ENCODE results near the gene MTRF1.
"Not testable (repeated sequence)": the region's sequence is repeated elsewhere in the genome, so short reads cannot be mapped to it uniquely, and the experiment has no call there.

MTRF1 gene

DNA sequence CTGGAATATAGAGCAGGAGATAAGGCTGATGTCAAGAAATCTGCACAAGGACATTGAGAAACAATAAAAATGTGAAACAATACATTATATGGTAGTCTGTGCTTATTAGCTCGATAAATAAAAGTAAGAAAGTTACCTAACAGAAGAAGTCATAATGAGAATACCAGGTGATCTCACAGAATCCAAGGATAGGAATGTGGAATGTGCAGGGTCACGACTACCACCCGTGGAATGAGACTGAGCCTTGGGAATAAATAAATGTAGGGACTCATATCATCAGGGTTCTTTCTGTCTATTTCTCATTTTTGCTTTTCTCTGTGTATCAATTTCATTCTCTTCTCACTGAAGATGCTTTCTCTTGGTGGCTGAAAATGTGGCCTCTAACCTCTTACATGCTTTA lies 43.0 kb downstream of the MTRF1 start:
- DNase-seq: no peak

DNA sequence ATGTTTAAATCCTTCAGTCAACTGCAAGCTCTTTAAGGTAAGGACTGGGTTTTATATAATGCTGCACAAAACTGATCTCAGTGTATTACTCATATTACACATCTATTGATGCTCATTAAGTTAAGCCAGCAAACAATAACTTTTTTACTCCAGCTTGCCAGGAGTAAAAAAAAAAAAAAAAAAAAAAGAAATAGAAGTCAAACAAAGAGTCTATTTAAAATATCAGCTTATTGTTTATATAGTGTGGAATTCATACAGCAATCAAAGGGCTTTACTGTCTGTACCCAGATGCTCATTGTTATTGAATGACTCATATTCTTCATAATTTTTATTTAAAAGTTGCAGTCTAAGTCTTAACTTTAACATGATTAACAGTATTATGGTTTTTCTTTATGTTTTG lies 47.2 kb downstream of the MTRF1 start:
- DNase-seq: no peak

DNA sequence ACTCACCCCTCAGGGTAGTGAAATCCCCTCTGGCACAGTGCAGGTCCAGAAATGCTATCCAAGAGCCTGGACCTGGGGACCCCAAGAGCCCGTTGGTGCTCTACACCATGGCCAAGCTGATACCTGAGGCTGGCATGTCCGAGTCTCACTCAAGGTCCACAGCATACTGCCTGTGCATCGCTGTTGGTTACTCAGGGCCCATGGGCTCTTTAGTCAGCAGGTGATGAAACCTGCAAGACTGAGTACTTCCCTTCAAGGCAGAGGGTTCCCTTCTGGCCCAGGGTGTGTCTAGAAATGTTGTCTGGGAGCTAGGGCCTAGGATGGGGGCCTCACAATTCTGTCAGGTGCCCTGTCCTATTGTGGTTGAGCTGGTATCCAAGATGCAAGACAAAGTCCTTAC lies 49.5 kb downstream of the MTRF1 start:
- peak; percentile 2 for DNase-seq

DNA sequence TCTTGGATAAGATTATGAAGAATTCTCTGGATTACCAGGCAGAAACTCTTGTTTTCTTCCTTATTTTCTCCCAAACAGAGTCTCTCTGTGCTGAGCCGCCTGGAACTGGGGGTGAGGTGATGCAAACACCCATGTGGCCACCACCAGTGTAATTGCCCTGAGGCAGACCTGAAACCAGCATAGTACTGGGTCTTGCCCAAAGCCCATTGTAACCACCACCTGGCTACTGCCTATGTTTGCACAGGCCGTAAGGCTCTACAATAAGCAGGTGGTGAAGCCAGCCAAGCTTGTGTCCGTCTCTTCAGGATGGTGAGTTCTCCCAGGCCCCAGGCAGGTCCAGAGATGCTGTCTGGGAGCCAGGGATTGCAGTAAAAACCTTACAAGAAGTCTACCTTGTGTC lies 50.1 kb downstream of the MTRF1 start:
- peak; percentile 69 for DNase-seq

DNA sequence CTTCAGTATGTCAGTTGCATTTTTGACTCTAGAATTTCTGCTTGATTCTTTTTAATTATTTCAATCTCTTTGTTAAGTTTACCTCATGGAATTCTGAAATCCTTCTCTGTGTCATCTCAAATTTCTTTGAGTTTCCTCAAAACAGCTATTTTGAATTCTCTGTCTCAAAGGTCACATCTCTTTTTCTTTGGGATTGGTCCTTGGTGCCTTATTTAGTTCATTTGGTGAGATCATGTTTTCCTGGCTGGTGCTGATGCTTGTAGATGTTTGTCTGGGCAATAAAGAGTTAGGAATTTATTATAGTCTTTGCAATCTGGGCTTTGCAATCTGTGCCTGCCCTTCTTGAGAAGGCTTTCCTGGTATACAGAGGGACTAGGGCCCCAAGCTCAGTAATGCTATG lies 50.5 kb downstream of the MTRF1 start:
- no peak for DNase-seq

DNA sequence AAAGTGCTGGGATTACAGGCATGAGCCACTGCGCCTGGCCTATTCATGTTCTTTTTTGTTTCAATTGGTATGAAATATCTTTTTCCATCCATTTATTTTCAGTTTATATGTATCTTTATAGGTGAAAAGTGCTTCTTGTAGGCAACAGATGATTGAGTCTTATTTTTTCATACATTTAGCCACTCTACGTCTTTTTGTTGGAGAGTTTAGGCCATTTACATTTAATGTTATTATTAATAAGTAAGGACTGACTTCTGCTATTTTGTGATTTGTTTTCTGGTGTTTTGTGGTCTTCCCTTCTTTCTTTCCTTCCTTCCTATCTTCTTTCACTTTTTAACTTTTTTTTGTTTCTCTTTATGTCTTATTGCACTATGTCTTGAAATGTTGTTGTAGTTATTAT lies 52.3 kb downstream of the MTRF1 start:
- DNase-seq: no peak

DNA sequence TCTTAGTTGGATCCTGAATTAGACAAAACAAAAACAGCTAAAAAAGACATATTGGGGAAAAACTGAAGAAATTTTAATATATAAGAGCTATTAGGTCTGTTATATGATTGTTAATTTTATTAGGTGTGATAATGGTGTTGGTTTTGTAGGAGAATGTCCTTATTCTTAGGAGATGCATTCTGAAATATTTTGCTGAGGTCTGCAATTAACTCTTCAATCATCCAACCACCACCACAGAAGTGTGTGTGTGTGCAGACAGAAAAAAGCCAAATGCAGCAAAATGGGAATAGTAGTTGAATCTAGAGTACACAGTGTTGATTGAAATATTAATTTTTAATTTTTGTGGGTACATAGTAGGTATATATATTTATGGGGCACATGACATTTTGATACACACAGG lies 56.9 kb downstream of the MTRF1 start:
- no peak for DNase-seq

DNA sequence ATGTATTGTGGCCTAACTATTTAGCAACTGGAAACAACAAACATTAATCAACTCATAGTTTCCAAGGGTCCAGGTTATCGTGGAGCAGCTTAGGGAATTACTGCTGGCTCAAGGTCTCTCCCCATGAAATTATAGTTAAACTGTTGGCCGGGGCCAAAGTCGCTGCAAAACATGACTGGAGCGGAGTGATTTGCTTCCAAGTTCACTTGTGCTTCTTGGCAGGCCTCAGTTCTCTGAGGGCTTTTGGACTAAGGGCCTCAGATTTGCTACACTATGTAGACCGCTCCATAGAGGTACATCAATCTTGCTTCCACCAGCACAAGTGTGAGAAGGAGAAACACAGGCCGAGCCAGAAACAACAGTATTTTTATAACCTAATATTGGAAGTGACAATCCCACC lies 59.6 kb downstream of the MTRF1 start:
- DNase-seq: no peak

DNA sequence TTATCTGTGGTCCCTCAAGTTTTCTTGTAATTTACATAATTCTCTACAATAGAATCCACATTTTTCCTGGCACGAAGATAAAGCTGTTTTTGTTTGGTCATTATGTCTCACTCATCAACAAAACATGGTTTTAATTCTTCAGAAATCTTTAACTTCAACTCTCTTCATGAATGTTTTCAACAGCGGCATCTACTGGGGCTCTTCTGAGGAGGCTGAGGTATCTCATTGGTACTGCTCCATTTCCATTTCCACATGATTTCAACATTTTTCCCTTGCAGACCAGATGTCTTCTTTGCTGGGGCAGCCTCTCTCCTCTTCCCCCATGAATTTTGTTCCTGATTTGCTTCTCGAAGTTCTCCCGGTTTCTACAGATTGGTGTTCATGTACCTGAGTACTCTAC lies 63.2 kb downstream of the MTRF1 start:
- no peak for DNase-seq

DNA sequence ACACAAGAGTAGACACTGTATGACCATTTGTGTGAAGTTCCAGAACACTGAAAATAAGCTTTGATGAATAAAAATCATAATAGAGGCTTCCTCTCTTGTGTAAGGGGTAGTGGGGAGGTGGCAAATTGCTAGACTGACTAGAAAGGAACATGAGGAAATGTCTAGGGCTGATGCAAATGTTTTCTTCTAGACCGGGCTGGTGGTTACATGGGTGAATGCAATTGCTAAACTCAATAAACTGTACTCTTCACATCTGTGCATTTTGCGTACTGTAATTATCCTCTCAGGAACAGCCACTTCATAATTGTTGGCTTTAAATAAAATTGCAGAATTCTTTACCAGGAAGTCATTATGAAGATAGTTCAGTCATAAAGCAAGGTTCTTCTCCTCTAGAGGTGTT lies 63.9 kb downstream of the MTRF1 start:
- DNase-seq: peak; percentile 69

DNA sequence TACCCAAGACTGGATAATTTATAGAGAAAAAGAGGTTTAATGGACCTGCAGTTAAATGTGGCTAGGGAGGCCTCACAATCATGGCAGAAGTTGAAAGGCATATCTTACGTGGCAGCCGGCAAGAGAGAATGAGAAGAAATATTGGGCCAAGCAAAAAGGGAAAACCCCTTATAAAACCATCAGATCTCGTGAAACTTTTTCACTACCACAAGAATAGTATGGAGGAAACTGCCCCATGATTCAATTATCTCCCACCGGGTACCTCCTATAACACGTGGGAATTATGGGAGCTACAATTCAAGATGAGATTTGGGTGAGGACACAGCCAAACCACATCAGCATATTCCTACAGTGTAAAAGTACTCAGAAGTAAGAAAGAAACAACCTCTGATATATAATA lies 64.3 kb downstream of the MTRF1 start:
- DNase-seq: no peak

DNA sequence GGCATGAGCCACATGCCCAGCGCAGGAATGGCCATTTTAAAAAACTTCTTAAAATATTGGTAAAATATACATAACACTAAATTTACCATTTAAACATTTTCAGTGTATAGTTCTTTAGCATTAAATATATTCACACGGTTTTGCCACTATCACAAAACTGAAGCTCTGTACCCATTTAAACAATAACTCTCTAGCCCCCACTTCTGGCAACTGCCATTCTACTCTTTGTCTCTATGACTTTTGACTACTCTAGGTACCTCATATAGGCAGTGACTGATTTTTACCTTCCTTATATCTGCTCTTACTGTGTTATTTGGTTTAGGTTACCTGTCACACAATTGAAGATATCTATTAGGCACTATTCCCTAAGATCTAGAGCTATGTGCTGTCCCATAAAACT lies 66.8 kb downstream of the MTRF1 start:
- DNase-seq: no peak

DNA sequence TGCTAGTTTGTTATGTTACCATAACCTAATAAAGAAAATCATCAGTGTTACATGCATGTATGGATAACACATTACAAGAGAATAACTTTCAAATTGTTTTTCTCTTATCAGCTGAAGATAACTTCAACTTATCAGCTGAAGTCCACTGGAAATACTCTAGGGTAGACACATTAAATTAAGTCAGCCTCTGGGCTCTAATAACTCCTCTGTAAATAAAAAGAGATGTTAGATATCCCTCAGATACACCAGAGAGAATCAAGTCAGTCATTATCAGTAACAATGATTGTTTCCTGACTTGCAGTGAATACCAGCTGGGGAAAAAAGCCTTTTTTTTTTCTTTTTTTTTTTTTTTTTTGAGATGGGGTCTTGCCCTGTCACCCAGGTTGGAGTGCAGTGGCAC lies 67.4 kb downstream of the MTRF1 start:
- no peak for DNase-seq

DNA sequence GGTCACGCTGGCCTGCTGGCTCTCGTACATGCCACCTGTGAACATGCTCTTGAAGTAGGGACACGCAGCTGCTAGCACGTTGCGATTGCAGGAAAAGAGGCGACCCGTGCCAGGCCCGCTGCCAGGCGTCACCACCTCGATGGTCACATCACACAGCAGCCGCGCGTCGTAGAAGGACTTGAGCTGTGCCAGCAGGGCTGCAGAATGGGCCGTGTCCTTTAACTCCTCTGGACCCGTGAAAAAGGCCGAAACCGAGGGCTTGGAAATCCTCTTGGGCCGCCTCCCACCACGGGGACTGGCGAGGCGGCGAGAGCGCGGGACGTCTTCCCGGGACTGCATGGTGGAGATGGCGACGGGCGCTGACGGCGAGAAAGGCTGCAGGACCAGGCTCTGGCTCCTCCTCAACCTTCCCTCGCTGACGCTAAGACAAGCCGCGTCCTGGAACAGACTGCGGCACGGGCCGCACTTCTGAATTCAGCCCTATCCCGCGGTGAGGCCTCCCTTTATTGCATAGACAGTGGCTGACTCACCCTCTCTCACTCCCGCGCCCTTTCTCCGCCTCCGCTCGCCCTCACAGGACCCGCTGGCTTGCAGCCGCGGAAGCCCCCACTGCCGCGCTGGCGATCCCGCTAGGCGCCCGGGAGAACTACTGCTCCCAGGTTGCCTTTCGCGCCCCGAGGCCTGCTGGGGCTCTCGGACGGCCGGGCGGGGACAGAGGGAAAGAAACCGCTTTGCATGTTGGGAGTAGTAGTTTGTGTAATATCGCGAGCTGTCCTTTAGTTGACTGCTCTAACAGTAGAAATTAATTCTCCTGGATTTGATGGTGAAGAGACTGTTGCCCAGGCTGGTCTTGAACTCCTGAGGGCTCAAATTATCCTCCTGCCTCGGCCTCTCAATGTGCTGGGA lies 69.2 kb downstream of the MTRF1 start, which contains the start of gene KBTBD7:
Gene KBTBD7 (minus strand): TSS at position 651 of the 906 bp plus-strand sequence. CDS start 312 bp downstream, at position 339.
- DNase-seq: peak; percentile 92

DNA sequence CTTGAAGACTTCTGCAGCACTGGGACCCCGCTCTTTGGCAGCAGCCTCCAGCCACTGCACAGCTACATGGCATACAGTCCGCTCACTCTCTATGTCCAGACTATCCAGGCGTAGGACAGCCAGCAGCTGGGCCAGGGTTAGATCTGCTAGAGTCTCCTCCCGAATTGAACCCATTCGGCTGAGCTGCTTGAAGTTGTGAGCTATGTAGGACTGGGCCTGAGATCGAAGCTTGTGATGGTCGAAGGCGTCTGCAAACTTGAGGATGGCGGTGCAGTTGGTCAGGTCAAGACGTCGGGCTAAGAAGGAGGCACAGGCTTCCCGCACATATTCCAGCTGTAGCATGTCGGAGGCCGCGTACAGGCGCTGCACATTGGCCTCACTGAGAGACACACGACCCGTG lies 69.9 kb downstream of the MTRF1 start:
- no peak for DNase-seq

DNA sequence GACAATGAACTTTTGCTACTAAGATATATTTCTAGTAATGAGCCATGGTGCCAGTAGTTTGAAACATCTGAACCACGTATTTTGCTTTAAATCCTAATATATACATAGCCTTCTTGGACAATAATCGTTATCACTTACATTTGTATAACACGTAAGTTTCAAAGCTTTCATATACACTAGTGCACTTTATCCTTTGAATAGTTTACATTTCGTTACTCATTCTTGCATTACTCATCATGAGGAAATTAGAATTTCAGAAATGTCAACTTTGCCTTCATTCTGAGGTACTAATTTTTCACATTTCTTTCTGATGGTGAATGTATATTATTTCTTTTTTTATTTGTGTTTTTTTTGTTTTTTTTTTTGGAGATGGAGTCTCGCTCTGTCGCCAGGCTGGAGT lies 74.8 kb downstream of the MTRF1 start:
- no peak for DNase-seq

DNA sequence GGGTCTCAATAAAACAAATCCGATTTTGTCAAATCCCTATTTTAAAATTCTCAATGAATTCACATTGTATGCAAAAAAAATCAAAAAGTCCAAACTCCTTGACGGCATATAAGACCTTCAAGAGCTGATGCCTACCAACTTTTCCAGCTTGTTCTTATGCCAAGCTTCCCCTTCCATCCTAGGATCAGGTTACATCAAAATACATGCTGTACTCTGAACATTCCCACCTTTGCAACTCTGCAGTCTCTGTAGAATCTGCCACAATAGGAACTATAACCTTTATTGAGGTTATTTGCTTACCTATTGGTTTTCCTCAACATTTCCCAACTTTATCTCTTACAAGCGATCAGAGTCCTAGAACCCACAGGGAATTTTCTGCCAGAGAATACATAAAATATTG lies 76.9 kb downstream of the MTRF1 start:
- no peak for DNase-seq

DNA sequence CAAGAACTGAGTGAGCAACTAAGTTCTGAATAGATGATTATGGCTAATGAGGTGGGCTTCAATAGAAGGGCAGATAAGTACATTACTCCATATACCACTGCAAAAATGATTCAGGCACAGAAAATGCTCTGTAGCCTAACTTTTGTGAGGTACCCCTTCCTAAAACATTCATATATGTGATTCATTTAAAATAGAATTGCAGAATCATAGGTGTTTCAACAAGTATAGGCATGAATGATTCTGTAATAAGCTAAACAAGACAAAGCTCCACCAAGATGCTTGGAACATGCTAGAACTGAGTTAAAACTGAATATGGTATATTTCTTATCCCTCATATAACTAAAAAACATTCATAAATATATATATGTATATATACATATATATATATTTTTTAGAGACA lies 81.1 kb downstream of the MTRF1 start:
- DNase-seq: no peak

DNA sequence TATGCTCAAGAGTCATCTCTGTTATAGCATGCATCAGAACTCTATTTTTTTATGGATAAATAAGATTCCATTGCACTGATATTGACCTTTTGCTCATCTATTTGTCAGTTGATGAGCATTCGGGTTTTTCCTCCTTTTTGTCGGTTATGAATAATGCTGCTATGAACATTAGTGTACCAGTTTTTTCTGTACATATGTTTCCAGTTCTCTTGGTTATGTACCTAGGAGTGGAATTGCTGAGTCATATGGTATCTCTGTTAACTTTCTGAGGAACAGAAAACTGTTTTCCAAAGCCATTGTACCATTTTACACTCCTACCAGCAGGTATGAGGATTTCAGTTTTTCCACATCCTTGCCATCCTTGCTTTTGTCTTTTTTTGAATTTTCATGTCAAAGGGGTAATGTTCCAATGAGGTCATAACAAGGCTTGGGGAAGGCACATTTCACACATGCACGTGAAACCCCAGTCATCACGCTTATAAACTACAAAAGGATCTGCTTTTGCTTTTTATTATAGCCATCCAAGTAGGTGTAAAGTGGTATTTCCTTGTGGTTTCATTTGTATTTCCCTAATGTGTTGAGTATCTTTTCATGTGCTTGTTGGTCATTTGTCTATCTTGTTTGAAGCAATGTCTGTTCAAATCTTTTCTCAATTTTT lies 83.7 kb downstream of the MTRF1 start:
- no peak for DNase-seq

DNA sequence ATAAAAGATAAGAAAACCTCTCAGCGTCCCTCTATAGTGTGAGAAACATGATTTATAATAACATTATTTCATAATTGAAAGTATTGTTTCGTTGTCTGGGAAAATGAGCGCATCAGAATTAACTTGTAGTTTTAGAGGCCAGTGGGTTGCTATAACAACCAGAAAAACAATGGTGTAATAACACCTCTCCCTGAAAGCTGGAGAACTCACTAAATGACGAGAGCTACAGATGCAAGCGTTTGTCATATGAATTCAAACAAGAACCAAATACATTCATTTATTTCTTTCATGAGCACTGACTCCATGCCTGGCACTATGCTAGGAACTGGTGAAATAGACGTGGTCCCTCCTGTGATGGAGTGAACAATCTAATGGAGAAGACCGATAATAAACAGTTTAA lies 85.3 kb downstream of the MTRF1 start:
- no peak for DNase-seq

DNA sequence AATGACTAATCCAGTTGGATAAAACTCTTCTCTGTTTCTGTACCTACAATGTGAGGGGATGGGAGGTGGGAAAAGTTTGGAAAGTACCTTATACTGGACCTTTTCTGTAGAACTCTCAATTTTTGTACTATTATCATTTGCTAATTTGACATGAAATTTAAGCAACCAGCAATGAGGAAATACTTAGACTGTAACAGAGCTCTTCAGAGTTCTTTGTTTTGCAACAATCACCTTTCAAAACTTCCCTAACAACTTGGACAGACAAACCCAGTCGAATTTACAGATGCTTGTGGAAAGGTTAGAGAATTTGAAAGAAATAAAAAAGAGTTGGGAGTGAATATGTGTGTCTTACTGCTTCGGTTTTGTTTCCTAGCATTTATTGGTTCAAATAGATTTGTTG lies 85.8 kb downstream of the MTRF1 start:
- no peak for DNase-seq

DNA sequence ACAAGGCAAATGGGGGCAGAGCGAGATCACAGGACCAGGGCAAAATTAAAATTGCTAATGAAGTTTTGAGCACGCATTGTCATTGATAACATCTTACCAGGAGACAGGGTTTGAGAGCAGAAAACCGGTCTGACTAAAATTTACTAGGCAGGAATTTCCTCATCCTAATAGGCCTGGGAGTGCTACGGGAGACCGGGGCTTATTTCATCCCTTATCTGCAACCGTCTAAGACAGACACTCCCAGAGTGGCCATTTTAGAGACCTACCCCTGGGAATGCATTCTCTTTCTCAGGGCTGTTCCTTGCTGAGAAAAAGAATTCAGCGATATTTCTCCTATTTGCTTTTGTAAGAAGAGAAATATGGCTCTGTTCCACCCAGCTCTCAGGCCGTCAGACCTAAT lies 87.8 kb downstream of the MTRF1 start:
- DNase-seq: not testable (repeated sequence)
